SH-SY5Y (cell line): ENCODE results near the gene BAK1.

Experiments used
- GATA2 ChIP-seq: IDR thresholded peaks from 2 replicates; pipeline ENCODE4 v1.6.1; 2011; ENCODE audit warnings: mild to moderate bottlenecking, low read depth, low read length
- GATA3 ChIP-seq: IDR thresholded peaks from 2 replicates; pipeline ENCODE4 v1.6.1; 2011; ENCODE audit warnings: low read depth, mild to moderate bottlenecking, low read length, moderate library complexity

- no peak for TF ChIP-seq GATA2
- no peak for TF ChIP-seq GATA3
Measured at GRCh38 chr6:33578164-33578563, 1.9 kb downstream of the BAK1 start.
